KMS-11 (cell line): ENCODE measurements around the gene CALHM3.

Experiments used
- H2AFZ ChIP-seq: fragments of 200-600 bp; sonication (generic); 2 replicates; pipeline ENCODE4 v1.6.1; 2016; ENCODE audit warnings: antibody characterized with exemption, mixed run types, low read depth
- H3K27ac ChIP-seq: fragments of 200-600 bp; sonication (generic); 2 replicates; pipeline ENCODE4 v1.6.1; 2016; ENCODE audit warnings: mild to moderate bottlenecking, mixed run types
- H3K27me3 ChIP-seq: fragments of 200-600 bp; sonication (generic); 2 replicates; pipeline ENCODE4 v1.6.1; 2017; ENCODE audit warnings: mild to moderate bottlenecking, low read depth, mixed run types, moderate library complexity; ENCODE audit not compliant: insufficient read depth
- H3K36me3 ChIP-seq: fragments of 200-600 bp; sonication (generic); 2 replicates; pipeline ENCODE4 v1.6.1; 2017; ENCODE audit warnings: mild to moderate bottlenecking, mixed run types; ENCODE audit not compliant: insufficient read depth
- H3K4me1 ChIP-seq: fragments of 200-600 bp; sonication (generic); 2 replicates; pipeline ENCODE4 v1.6.1; 2016; ENCODE audit warnings: mild to moderate bottlenecking, low read depth, mixed run types; ENCODE audit not compliant: poor library complexity, severe bottlenecking
- H3K4me2 ChIP-seq: fragments of 200-600 bp; sonication (generic); 2 replicates; pipeline ENCODE4 v1.7.0; 2016; ENCODE audit warnings: mild to moderate bottlenecking, mixed run types
- H3K4me3 ChIP-seq: fragments of 200-600 bp; sonication (generic); IDR thresholded peaks from 2 replicates; pipeline ENCODE4 v1.6.1; 2017; ENCODE audit warnings: low read depth, low read length, mixed read lengths; ENCODE audit not compliant: insufficient read depth
- H3K79me2 ChIP-seq: fragments of 200-600 bp; sonication (generic); 2 replicates; pipeline ENCODE4 v1.6.1; 2016; ENCODE audit warnings: low read depth, mixed run types; ENCODE audit not compliant: insufficient read depth
- H3K9ac ChIP-seq: fragments of 200-600 bp; sonication (generic); 2 replicates; pipeline ENCODE4 v1.6.1; 2016; ENCODE audit warnings: mild to moderate bottlenecking, mixed run types
- H4K20me1 ChIP-seq: fragments of 200-600 bp; sonication (generic); 2 replicates; pipeline ENCODE4 v1.6.1; 2016; ENCODE audit warnings: mild to moderate bottlenecking, mixed run types; ENCODE audit not compliant: insufficient read depth
- CTCF ChIP-seq: fragments of 200-600 bp; sonication (generic); conservative IDR thresholded peaks from 2 replicates; pipeline ENCODE4 v1.6.1; 2017; ENCODE audit warnings: low read depth, mild to moderate bottlenecking, antibody characterized with exemption, low read length, moderate library complexity, mixed read lengths

The CALHM3 gene

GRCh38 chr10:103512591-103513379 lies 33.7 kb upstream of the CALHM3 start:
- H3K4me1 ChIP-seq = peaks cover 13% of the 10 kb centered on the region
- no peaks in the 10 kb centered on the region for H3K36me3 ChIP-seq
- no peak overlapping the region for H3K27ac ChIP-seq
- no peak overlapping the region for H2AFZ ChIP-seq
- no peak for TF ChIP-seq CTCF
- no peaks in the 10 kb centered on the region; the same call in 1 of the 2 replicates for H3K27me3 ChIP-seq
- H3K79me2 ChIP-seq = no peaks in the 10 kb centered on the region
- H3K9ac ChIP-seq = no peak overlapping the region
- no peaks in the 10 kb centered on the region for H4K20me1 ChIP-seq
- H3K4me2 ChIP-seq = no peak overlapping the region
- H3K4me3 ChIP-seq = no peak overlapping the region

GRCh38 chr10:103512166-103512565 lies 33.1 kb upstream of the CALHM3 start:
- Histone ChIP-seq H3K27ac (no peak overlapping the region), H3K4me2 (no peak overlapping the region), H3K36me3 (no peaks in the 10 kb centered on the region), H3K27me3 (0 out of 2 replicates have a peak, but pooled peaks cover under 1% of the 10 kb centered on the region), H3K4me1 (peaks cover 19% of the 10 kb centered on the region), H3K4me3 (no peak overlapping the region), H3K79me2 (no peaks in the 10 kb centered on the region), H2AFZ (no peak overlapping the region), H4K20me1 (no peaks in the 10 kb centered on the region), H3K9ac (no peak overlapping the region)
- no peak for TF ChIP-seq CTCF

GRCh38 chr10:103510791-103511752 lies 32.0 kb upstream of the CALHM3 start:
- no peaks in the 10 kb centered on the region for H4K20me1 ChIP-seq
- no peak for TF ChIP-seq CTCF
- H2AFZ ChIP-seq = no peak overlapping the region
- no peak overlapping the region for H3K4me2 ChIP-seq
- peaks cover 9% of the 10 kb centered on the region; the same call in 1 of the 2 replicates for H3K27me3 ChIP-seq
- H3K4me3 ChIP-seq = no peak overlapping the region
- peaks cover 24% of the 10 kb centered on the region for H3K4me1 ChIP-seq
- H3K36me3 ChIP-seq = no peaks in the 10 kb centered on the region
- H3K27ac ChIP-seq = no peak overlapping the region
- H3K9ac ChIP-seq = no peak overlapping the region
- H3K79me2 ChIP-seq = no peaks in the 10 kb centered on the region

GRCh38 chr10:103510046-103510685 lies 31.1 kb upstream of the CALHM3 start:
- no peak overlapping the region for H3K27ac ChIP-seq
- no peaks in the 10 kb centered on the region for H3K36me3 ChIP-seq
- no peak overlapping the region for H3K9ac ChIP-seq
- no peak overlapping the region for H2AFZ ChIP-seq
- peaks cover 16% of the 10 kb centered on the region for H3K27me3 ChIP-seq
- TF ChIP-seq CTCF = no peak
- H3K4me2 ChIP-seq = no peak overlapping the region
- no peak overlapping the region for H3K4me3 ChIP-seq
- no peaks in the 10 kb centered on the region for H3K79me2 ChIP-seq
- peaks cover 23% of the 10 kb centered on the region for H3K4me1 ChIP-seq
- H4K20me1 ChIP-seq = no peaks in the 10 kb centered on the region
